Liver (tissue), 2 donors: ENCODE measurements around the gene NTF3.

Experiments used
- CTCF ChIP-seq: fragments of 150-350 bp; IDR thresholded peaks from 2 replicates; pipeline ENCODE4 v1.5.1; 2017; ENCODE audit warnings: improper control_type of control experiment, low read depth, low read length; ENCODE audit not compliant: missing input control
- REST ChIP-seq: IDR thresholded peaks from 2 replicates; pipeline ENCODE4 v1.6.1; 2016; ENCODE audit warnings: antibody characterized with exemption, mild to moderate bottlenecking
- donor health status: healthy.

DNA sequence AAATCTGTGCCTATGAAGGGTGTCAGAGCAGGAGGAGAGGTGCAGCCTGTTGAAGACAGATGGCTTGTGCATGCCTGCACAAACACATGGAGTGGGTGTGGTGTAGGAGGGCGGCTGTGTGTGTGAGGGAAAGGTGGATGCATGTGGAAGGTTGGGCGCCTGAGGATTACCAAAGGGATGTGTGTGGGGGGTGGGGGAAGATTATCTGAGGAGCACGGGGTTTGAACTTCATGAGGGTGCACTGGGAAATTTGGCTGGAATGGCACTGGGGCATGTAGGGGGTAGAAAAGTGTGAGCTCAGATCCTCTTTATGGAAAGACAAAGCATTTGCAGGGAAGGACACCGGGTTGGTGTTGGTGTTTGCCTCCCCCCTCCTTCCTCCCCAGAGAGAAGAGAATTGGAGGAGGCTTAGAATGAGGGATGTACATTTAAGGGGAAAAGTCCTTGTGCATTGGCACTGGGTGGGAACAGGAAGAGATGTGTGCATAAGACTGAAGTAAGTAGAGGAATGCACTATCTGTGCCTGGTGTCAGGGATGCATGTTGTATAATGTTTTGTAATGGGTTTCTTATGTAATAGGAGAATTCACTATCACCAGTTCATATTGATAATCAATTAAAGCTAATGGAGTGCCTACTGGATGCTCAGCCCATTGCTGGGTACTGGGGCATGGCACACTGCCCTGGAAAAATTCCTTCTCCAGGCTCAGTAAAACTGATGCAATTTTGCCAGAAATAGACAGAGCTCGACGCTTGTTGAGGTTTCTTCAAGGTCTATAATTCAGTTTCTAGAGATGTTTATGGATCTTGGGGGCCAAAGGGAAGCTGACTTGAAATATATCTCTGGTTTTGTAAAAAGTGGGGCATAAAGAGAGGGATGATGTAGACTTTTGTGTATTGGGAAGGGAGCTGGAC lies 3.0 kb downstream of the NTF3 start:
- TF ChIP-seq CTCF: no peak
- no peak for TF ChIP-seq REST
